ENCODE measurements around the gene MROH9. TPM values are rescaled to one million over a fixed set of nuclear protein-coding genes. Genes with fewer than 3 reads are reported as not detected.

The MROH9 gene
- polyA plus RNA-seq, 1 donor from 2014 or later = not detected

- no peaks in the 10 kb centered on the region for H3K79me2 ChIP-seq (replicated peaks; ENCODE audit: insufficient read depth, low read length)
- no peaks in the 10 kb centered on the region for H3K27me3 ChIP-seq (ENCODE audit: insufficient read depth, low read depth, low read length)
- H3K9ac ChIP-seq (ENCODE audit: low read length) = no peak overlapping the region
- H3F3A ChIP-seq (ENCODE audit: insufficient read depth, low read length, poor library complexity, severe bottlenecking) = no peaks in the 10 kb centered on the region
- no peaks in the 10 kb centered on the region for H3K9me2 ChIP-seq (ENCODE audit: insufficient read depth, low read length)
- H3K27ac ChIP-seq (ENCODE audit: low read length) = no peak overlapping the region
- H3K4me2 ChIP-seq (ENCODE audit: low read length) = no peak overlapping the region
- no peak overlapping the region for H3K4me3 ChIP-seq (ENCODE audit: low read length)
- H2AFZ ChIP-seq (ENCODE audit: low read depth, low read length) = no peak overlapping the region
- no peaks in the 10 kb centered on the region for H3K9me3 ChIP-seq (ENCODE audit: low read length)
- no peaks in the 10 kb centered on the region for H3K36me3 ChIP-seq (ENCODE audit: insufficient read depth, low read length)
- TF ChIP-seq CTCF (IDR thresholded peaks at IDR 0.05; ENCODE audit: poor library complexity, severe bottlenecking) (no peak), MXI1 (conservative IDR thresholded peaks at IDR 0.05; ENCODE audit: poor library complexity, severe bottlenecking) (no peak), EZH2 (IDR thresholded peaks at IDR 0.05; ENCODE audit: borderline replicate concordance, insufficient read depth, low read length, poor library complexity, severe bottlenecking) (no peak), SMC3 (conservative IDR thresholded peaks at IDR 0.05; ENCODE audit: poor library complexity) (no peak), EP300 (conservative IDR thresholded peaks at IDR 0.05; ENCODE audit: poor library complexity, severe bottlenecking) (no peak), RAD21 (conservative IDR thresholded peaks at IDR 0.05) (no peak), TAF1 (IDR thresholded peaks at IDR 0.05; ENCODE audit: low read depth) (no peak), POLR2AphosphoS5 (IDR thresholded peaks at IDR 0.05) (no peak), REST (IDR thresholded peaks at IDR 0.05; ENCODE audit: borderline replicate concordance) (no peak)
- H4K20me1 ChIP-seq (ENCODE audit: insufficient read depth) = no peaks in the 10 kb centered on the region
Measured at GRCh38 chr1:170970256-170970655, 34.9 kb downstream of the MROH9 start.

- H3K27me3 ChIP-seq (ENCODE audit: insufficient read depth, low read depth, low read length) = no peaks in the 10 kb centered on the region
- H3F3A ChIP-seq (ENCODE audit: insufficient read depth, low read length, poor library complexity, severe bottlenecking) = no peaks in the 10 kb centered on the region
- no peak overlapping the region for H2AFZ ChIP-seq (ENCODE audit: low read depth, low read length)
- no peak overlapping the region for H3K4me2 ChIP-seq (ENCODE audit: low read length)
- H3K9me2 ChIP-seq (ENCODE audit: insufficient read depth, low read length) = no peaks in the 10 kb centered on the region
- no peak overlapping the region for H3K27ac ChIP-seq (ENCODE audit: low read length)
- no peak overlapping the region for H3K9ac ChIP-seq (ENCODE audit: low read length)
- no peak overlapping the region for H3K4me3 ChIP-seq (ENCODE audit: low read length)
- H4K20me1 ChIP-seq (ENCODE audit: insufficient read depth) = no peaks in the 10 kb centered on the region
- H3K9me3 ChIP-seq (ENCODE audit: low read length) = peaks cover 6% of the 10 kb centered on the region
- H3K36me3 ChIP-seq (ENCODE audit: insufficient read depth, low read length) = no peaks in the 10 kb centered on the region
- no peak for TF ChIP-seq EZH2 (IDR thresholded peaks at IDR 0.05; ENCODE audit: borderline replicate concordance, insufficient read depth, low read length, poor library complexity, severe bottlenecking)
- no peak for TF ChIP-seq RAD21 (conservative IDR thresholded peaks at IDR 0.05)
- no peak for TF ChIP-seq POLR2AphosphoS5 (IDR thresholded peaks at IDR 0.05)
- no peak for TF ChIP-seq MXI1 (conservative IDR thresholded peaks at IDR 0.05; ENCODE audit: poor library complexity, severe bottlenecking)
- no peak for TF ChIP-seq TAF1 (IDR thresholded peaks at IDR 0.05; ENCODE audit: low read depth)
- no peak for TF ChIP-seq CTCF (IDR thresholded peaks at IDR 0.05; ENCODE audit: poor library complexity, severe bottlenecking)
- TF ChIP-seq REST (IDR thresholded peaks at IDR 0.05; ENCODE audit: borderline replicate concordance) = no peak
- no peak for TF ChIP-seq SMC3 (conservative IDR thresholded peaks at IDR 0.05; ENCODE audit: poor library complexity)
- TF ChIP-seq EP300 (conservative IDR thresholded peaks at IDR 0.05; ENCODE audit: poor library complexity, severe bottlenecking) = no peak
- H3K79me2 ChIP-seq (replicated peaks; ENCODE audit: insufficient read depth, low read length) = no peaks in the 10 kb centered on the region
Measured at GRCh38 chr1:170978371-170978910, 43.1 kb downstream of the MROH9 start.

All from neural cell (in vitro differentiated cells).